Measurements from ENCODE around the gene TBXAS1.

DNA sequence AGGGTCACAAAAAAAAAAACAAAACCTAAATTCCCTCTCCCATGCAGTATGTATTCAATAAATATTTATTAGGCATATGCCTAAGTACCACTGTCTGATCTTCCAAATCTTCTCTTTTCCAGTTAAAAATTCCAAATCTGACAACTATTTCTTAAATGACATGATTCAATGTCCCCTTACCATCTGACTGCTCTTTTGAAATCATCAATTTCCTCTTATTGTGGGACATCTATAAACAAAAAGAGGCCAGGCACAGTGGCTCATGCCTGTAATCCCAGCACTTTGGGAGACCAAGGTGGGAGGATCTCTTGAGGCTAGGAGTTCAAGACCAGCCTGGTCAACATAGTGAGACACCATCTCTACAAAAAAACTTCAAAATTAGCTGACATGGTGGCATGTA lies 103.5 kb downstream of the TBXAS1 start:
- TF ChIP-seq, protein P1, sequence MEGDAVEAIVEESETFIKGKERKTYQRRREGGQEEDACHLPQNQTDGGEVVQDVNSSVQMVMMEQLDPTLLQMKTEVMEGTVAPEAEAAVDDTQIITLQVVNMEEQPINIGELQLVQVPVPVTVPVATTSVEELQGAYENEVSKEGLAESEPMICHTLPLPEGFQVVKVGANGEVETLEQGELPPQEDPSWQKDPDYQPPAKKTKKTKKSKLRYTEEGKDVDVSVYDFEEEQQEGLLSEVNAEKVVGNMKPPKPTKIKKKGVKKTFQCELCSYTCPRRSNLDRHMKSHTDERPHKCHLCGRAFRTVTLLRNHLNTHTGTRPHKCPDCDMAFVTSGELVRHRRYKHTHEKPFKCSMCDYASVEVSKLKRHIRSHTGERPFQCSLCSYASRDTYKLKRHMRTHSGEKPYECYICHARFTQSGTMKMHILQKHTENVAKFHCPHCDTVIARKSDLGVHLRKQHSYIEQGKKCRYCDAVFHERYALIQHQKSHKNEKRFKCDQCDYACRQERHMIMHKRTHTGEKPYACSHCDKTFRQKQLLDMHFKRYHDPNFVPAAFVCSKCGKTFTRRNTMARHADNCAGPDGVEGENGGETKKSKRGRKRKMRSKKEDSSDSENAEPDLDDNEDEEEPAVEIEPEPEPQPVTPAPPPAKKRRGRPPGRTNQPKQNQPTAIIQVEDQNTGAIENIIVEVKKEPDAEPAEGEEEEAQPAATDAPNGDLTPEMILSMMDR (IDR thresholded peaks at IDR 0.05), result no peak
- TF ChIP-seq POLR2A (IDR thresholded peaks at IDR 0.05; ENCODE audit: low read depth) (no peak), POLR2AphosphoS5 (IDR thresholded peaks at IDR 0.05) (no peak)

Data from esophagus muscularis mucosa (tissue), 3 donors.